IPS DF 6.9 (cell line): ENCODE data around the gene SLC13A3.

Experiments
- DNase-seq: peaks from one replicate; pipeline ENCODE4 v3.0.0-alpha.2; 2013; ENCODE audit warnings: low read depth, low spot score
- H3K27ac ChIP-seq: one replicate; pipeline ENCODE4 v1.5.1; 2013; ENCODE audit warnings: low read length, control low read depth
- H3K27me3 ChIP-seq: 2 replicates; pipeline ENCODE4 v1.6.1; 2013; ENCODE audit warnings: mild to moderate bottlenecking, low read length; ENCODE audit not compliant: control insufficient read depth, insufficient read depth
- H3K36me3 ChIP-seq: 2 replicates; pipeline ENCODE4 v1.6.1; 2013; ENCODE audit warnings: low read length; ENCODE audit not compliant: control insufficient read depth, insufficient read depth
- H3K4me1 ChIP-seq: 2 replicates; pipeline ENCODE4 v1.6.1; 2013; ENCODE audit warnings: low read length; ENCODE audit not compliant: control insufficient read depth, insufficient read depth
- H3K4me3 ChIP-seq: 2 replicates; pipeline ENCODE4 v1.5.1; 2013; ENCODE audit warnings: mild to moderate bottlenecking, low read length
- H3K9me3 ChIP-seq: 2 replicates; pipeline ENCODE4 v1.6.1; 2013; ENCODE audit warnings: low read length, inconsistent platforms; ENCODE audit not compliant: control insufficient read depth, insufficient read depth
- WGBS: extraction: QIAGEN DNeasy Blood & Tissue Kit; methylation state at CpG from one replicate; pipeline ENCODE4 v1.1.7; 2013; ENCODE audit warnings: mixed read lengths, missing lambda C conversion rate; ENCODE audit not compliant: insufficient read length, insufficient coverage; 5-methylcytosine and 5-hydroxymethylcytosine counted together

The SLC13A3 gene

GRCh38 chr20:46547995-46548394 lies 103.3 kb downstream of the SLC13A3 start:
- Histone ChIP-seq H3K4me3 (no peak overlapping the region), H3K36me3 (no peaks in the 10 kb centered on the region; the same call in 1 of the 2 replicates), H3K4me1 (peaks cover 8% of the 10 kb centered on the region), H3K27ac (no peak overlapping the region), H3K27me3 (no peaks in the 10 kb centered on the region), H3K9me3 (no peaks in the 10 kb centered on the region)
- DNase-seq: no peak
- no CpG with 5 or more reads among the region's 6 CpGs for WGBS

- Histone ChIP-seq H3K36me3 (no peaks in the 10 kb centered on the region; the same call in 1 of the 2 replicates), H3K27ac (no peak overlapping the region), H3K4me1 (peaks cover 6% of the 10 kb centered on the region), H3K27me3 (no peaks in the 10 kb centered on the region), H3K4me3 (no peak overlapping the region), H3K9me3 (no peaks in the 10 kb centered on the region)
- no peak for DNase-seq
- WGBS: no CpG with 5 or more reads among the region's 6 CpGs
Measured at GRCh38 chr20:46546936-46547335, 104.3 kb downstream of the SLC13A3 start.

- H3K27ac ChIP-seq: no peak overlapping the region
- no peak for DNase-seq
- peaks cover 2% of the 10 kb centered on the region for H3K4me1 ChIP-seq
- H3K27me3 ChIP-seq: no peaks in the 10 kb centered on the region
- H3K36me3 ChIP-seq: no peaks in the 10 kb centered on the region; the same call in 1 of the 2 replicates
- H3K4me3 ChIP-seq: no peak overlapping the region
- no CpG with 5 or more reads among the region's 3 CpGs for WGBS
- no peaks in the 10 kb centered on the region for H3K9me3 ChIP-seq
Measured at GRCh38 chr20:46546298-46546697, 105.0 kb downstream of the SLC13A3 start.

GRCh38 chr20:46545827-46546138 lies 105.5 kb downstream of the SLC13A3 start:
- DNase-seq: no peak
- Histone ChIP-seq H3K4me1 (peaks cover 2% of the 10 kb centered on the region), H3K27me3 (no peaks in the 10 kb centered on the region), H3K4me3 (no peak overlapping the region), H3K9me3 (no peaks in the 10 kb centered on the region), H3K27ac (no peak overlapping the region), H3K36me3 (no peaks in the 10 kb centered on the region; the same call in 1 of the 2 replicates)
- no CpG with 5 or more reads among the region's 9 CpGs for WGBS

GRCh38 chr20:46545077-46545826 lies 106.0 kb downstream of the SLC13A3 start:
- Histone ChIP-seq H3K27me3 (no peaks in the 10 kb centered on the region), H3K4me1 (no peaks in the 10 kb centered on the region; the same call in none of the 2 replicates), H3K4me3 (no peak overlapping the region; the same call in 1 of the 2 replicates), H3K36me3 (no peaks in the 10 kb centered on the region; the same call in 1 of the 2 replicates), H3K9me3 (no peaks in the 10 kb centered on the region), H3K27ac (no peak overlapping the region)
- no CpG with 5 or more reads among the region's 14 CpGs for WGBS
- DNase-seq: no peak

DNA sequence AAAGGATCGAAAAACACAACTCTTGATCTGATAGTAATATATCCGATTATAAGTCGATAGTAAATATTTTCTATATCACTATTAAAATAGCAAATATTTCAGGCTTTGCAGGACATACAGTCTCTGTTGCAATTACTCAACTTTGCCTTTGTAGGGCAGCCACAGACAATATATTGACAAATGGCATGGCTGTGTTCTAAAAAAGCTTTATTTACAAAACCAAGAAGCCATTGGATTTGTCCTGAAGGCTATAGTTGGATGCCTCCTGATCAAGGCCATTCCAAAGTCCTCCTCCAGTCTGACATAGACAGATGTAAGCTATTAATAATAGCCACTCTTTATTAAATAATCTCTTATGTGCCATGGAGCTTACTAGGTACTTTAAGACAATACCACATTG lies 106.7 kb downstream of the SLC13A3 start:
- no peaks in the 10 kb centered on the region; the same call in 1 of the 2 replicates for H3K36me3 ChIP-seq
- no peaks in the 10 kb centered on the region for H3K27me3 ChIP-seq
- no peaks in the 10 kb centered on the region for H3K9me3 ChIP-seq
- H3K27ac ChIP-seq: no peak overlapping the region
- H3K4me3 ChIP-seq: no peak overlapping the region
- no peaks in the 10 kb centered on the region; the same call in none of the 2 replicates for H3K4me1 ChIP-seq
- no CpG with 5 or more reads among the region's 3 CpGs for WGBS
- DNase-seq: no peak

DNA sequence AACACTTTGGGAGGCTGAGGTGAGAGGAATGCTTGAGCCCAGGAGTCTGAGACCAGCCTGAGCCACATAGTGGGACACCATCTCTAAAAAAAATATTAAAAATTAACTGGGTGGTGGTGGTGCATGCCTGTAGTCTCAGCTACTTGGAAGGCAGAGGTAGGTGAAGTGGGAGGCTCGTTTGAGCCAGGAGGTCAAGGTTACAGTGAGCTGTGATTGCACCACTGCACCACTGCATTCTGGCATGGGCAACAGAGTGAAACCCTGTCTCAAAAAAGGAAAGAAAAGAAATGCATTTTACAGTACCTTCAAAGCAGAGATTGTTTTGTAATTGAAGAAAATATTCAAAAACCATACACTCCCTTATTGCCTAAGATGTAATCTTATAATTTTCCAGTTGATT lies 107.3 kb downstream of the SLC13A3 start:
- Histone ChIP-seq H3K36me3 (no peaks in the 10 kb centered on the region; the same call in 1 of the 2 replicates), H3K9me3 (no peaks in the 10 kb centered on the region), H3K4me1 (no peaks in the 10 kb centered on the region; the same call in 1 of the 2 replicates), H3K27me3 (no peaks in the 10 kb centered on the region), H3K27ac (no peak overlapping the region), H3K4me3 (no peak overlapping the region)
- WGBS: no CpG with 5 or more reads among the region's 1 CpG
- DNase-seq: no peak

GRCh38 chr20:46543033-46543432 lies 108.2 kb downstream of the SLC13A3 start:
- no CpG with 5 or more reads among the region's 4 CpGs for WGBS

DNA sequence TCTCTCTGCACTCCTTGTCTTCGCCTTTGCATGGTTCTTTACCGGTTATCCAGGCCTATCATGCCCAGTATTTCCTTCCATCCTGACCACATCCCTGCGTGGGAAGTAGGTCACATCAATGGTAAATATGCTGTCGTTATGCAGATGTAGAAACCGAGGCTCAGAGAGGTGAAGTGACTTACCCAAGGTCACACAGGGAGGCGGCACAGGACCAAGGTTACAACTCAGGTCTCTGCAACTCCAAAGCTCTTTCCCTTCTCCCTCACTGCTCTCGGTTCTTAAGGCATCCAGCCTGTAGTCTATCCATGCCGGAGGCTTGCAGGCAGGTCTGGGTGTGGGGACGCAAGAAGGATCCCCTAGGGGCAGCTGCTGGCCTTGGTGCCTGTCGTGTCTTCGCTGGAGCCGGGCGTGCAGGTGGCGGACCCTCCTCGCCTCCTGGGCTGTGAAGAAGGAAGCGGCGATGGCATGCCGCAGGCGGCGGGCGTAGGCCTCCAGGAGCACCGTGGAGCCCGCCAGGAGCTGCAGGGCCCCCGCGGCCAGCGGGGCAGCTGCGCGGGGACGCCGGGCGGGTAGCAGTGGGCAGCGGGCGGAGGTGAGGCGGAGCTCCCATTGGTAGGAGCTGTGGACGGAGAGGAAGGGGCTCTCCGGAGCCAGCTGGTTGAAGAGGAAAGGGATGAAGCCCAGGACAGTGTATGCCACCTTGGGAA lies 109.9 kb downstream of the SLC13A3 start:
- Histone ChIP-seq H3K4me1 (no peaks in the 10 kb centered on the region; the same call in 1 of the 2 replicates), H3K27ac (no peak overlapping the region), H3K4me3 (no peak overlapping the region), H3K27me3 (no peaks in the 10 kb centered on the region), H3K36me3 (no peaks in the 10 kb centered on the region; the same call in 1 of the 2 replicates), H3K9me3 (no peaks in the 10 kb centered on the region)
- WGBS: no CpG with 5 or more reads among the region's 36 CpGs
- DNase-seq: no peak

More at GRCh38 chr20:46543033-46543432, 108.2 kb downstream of the SLC13A3 start:
- Histone ChIP-seq H3K4me1 (no peaks in the 10 kb centered on the region; the same call in 1 of the 2 replicates), H3K27me3 (no peaks in the 10 kb centered on the region), H3K4me3 (no peak overlapping the region), H3K36me3 (no peaks in the 10 kb centered on the region; the same call in 1 of the 2 replicates), H3K9me3 (no peaks in the 10 kb centered on the region), H3K27ac (no peak overlapping the region)
- DNase-seq: no peak

DNA sequence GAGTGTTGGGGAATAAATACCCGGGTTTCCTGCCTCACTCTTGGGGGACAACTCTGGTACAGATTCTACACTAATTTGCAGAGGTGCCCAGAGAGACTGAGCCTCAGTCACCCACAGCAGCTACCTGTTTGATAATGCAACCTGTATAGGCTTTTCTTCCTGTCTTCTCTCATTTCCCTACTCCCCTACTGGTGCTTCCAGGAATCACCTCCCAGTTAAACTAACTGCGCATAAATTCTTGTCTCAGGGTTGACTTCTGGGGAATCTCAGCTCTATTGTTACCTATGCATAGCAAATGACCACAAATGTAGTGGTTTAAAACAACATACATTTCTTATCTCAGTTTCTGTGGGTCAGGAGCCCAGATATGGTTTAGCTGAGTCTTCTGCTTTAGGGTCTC lies 112.1 kb downstream of the SLC13A3 start:
- no peaks in the 10 kb centered on the region for H3K27me3 ChIP-seq
- no peaks in the 10 kb centered on the region for H3K36me3 ChIP-seq
- no peak overlapping the region for H3K27ac ChIP-seq
- no CpG with 5 or more reads among the region's 2 CpGs for WGBS
- DNase-seq: no peak
- no peak overlapping the region for H3K4me3 ChIP-seq
- H3K9me3 ChIP-seq: no peaks in the 10 kb centered on the region
- no peaks in the 10 kb centered on the region for H3K4me1 ChIP-seq
